Measurements from ENCODE around the gene LUZP1. TPM values are rescaled to one million over a fixed set of nuclear protein-coding genes. Genes with fewer than 3 reads are reported as not detected.

LUZP1 gene
- total and polyA plus RNA-seq, 10 of the 15 experiments (the other 5 are each of a cell fraction or from before 2014, with no cell fraction given): 11.3 to 28.2 (median 17.3) TPM

GRCh38 chr1:23103001-23103889 lies 65.4 kb downstream of the LUZP1 start:
- H3K27ac ChIP-seq (ENCODE audit: control insufficient read depth, insufficient read depth): no peak overlapping the region
- WGBS (ENCODE audit: insufficient coverage, insufficient replicate concordance, low lambda C conversion rate, missing lambda C conversion rate): 64% methylated on average over 10 of the region's 10 CpGs

More at GRCh38 chr1:23103001-23103889, 65.4 kb downstream of the LUZP1 start:
- TF ChIP-seq CTCF (IDR thresholded peaks at IDR 0.05 in 2 of 3, conservative IDR thresholded peaks at IDR 0.05 in 1 of 3; ENCODE audit: control insufficient read depth in 2 of 3, extremely low read depth in 1 of 3, insufficient read depth in 1 of 3, low read depth in 3 of 3, low read length in 3 of 3): no peak
- peak in 1 of 2 experiments; percentile 34; a peak in 1 of 3 replicates for TF ChIP-seq EGR1 (IDR thresholded peaks at IDR 0.05; ENCODE audit: borderline replicate concordance in 1 of 2, low read depth in 2 of 2, low read length in 2 of 2)
- peak; percentile 32; the same call in 1 of the 2 replicates for TF ChIP-seq PKNOX1 (IDR thresholded peaks at IDR 0.05)
- no peak for TF ChIP-seq SMARCA5 (IDR thresholded peaks at IDR 0.05)
- TF ChIP-seq ESRRA (IDR thresholded peaks at IDR 0.05; ENCODE audit: low read length): no peak
- TF ChIP-seq SPI1 (IDR thresholded peaks at IDR 0.05; ENCODE audit: borderline replicate concordance, insufficient read depth, low read depth, low read length): peak; percentile 30; the same call in 1 of the 2 replicates
- in situ Hi-C loops (cut with MboI) (no loop called here), intact Hi-C loops (cut with micrococcal nuclease; ENCODE audit: unreplicated experiment) (loop anchor here (5.0 kb wide), 1 partner anchor 179 kb away; no protein-coding TSS in a partner anchor)
- Histone ChIP-seq H3K36me3 (ENCODE audit: control insufficient read depth in 2 of 2, insufficient read depth in 2 of 2, low read length in 1 of 2) (no peaks in the 10 kb centered on the region; a peak in 2 of 4 replicates), H3K9ac (ENCODE audit: control insufficient read depth, insufficient read depth, low read length) (no peak overlapping the region), H3K9me3 (replicated peaks; ENCODE audit: control insufficient read depth, insufficient read depth, low read length) (no peaks in the 10 kb centered on the region), H3K27me3 (replicated peaks in 1 of 2; ENCODE audit: control insufficient read depth in 2 of 2, insufficient read depth in 2 of 2, low read length in 1 of 2) (no peaks in the 10 kb centered on the region), H3K4me3 (no peak overlapping the region), H3K4me1 (ENCODE audit: control insufficient read depth, insufficient read depth, low read length) (no peaks in the 10 kb centered on the region), H3K79me2 (ENCODE audit: control insufficient read depth, insufficient read depth, low read length) (no peaks in the 10 kb centered on the region; the same call in 1 of the 2 replicates), H2AFZ (ENCODE audit: control insufficient read depth, low read depth, low read length) (no peak overlapping the region; the same call in 1 of the 2 replicates), H4K20me1 (ENCODE audit: control insufficient read depth, insufficient read depth) (no peaks in the 10 kb centered on the region), H3K4me2 (ENCODE audit: control insufficient read depth, insufficient read depth) (no peak overlapping the region)
- no TSS peak for BruUV-seq (replicated peaks)
- FAIRE-seq: no peak
- ChIA-PET CTCF (interaction anchor here (0.6 to 20.3 kb wide), 7 partner anchors 9 to 141 kb away, joined by 3 to 961 read pairs (median 4); no protein-coding TSS in a partner anchor), RAD21 (ENCODE audit: unreplicated experiment) (interaction anchor here (0.8 to 6.3 kb wide), 7 partner anchors 8 to 82 kb away, joined by 3 to 338 read pairs (median 3); no protein-coding TSS in a partner anchor), POLR2A (interaction anchor here (0.6 to 2.5 kb wide), 8 partner anchors 9 to 108 kb away, joined by 3 to 7 read pairs (median 4); no protein-coding TSS in a partner anchor), SMC1A (ENCODE audit: uncharacterized antibody, unreplicated experiment) (interaction anchor here (0.9 to 7.6 kb wide), 10 partner anchors 9 to 282 kb away, joined by 3 to 455 read pairs (median 5); no protein-coding TSS in a partner anchor)
- peak; percentile 49 for ATAC-seq
- DNase-seq (ENCODE audit: low read depth, low spot score): no peak

All from GM12878 (cell line).